ENCODE measurements around the gene CRTC1. TPM values are rescaled to one million over a fixed set of nuclear protein-coding genes. Genes with fewer than 3 reads are reported as not detected.

Gene CRTC1
- total RNA-seq, 4 donors from 2014 or later, result 2.4 to 17.5 (median 6.7) TPM

DNA sequence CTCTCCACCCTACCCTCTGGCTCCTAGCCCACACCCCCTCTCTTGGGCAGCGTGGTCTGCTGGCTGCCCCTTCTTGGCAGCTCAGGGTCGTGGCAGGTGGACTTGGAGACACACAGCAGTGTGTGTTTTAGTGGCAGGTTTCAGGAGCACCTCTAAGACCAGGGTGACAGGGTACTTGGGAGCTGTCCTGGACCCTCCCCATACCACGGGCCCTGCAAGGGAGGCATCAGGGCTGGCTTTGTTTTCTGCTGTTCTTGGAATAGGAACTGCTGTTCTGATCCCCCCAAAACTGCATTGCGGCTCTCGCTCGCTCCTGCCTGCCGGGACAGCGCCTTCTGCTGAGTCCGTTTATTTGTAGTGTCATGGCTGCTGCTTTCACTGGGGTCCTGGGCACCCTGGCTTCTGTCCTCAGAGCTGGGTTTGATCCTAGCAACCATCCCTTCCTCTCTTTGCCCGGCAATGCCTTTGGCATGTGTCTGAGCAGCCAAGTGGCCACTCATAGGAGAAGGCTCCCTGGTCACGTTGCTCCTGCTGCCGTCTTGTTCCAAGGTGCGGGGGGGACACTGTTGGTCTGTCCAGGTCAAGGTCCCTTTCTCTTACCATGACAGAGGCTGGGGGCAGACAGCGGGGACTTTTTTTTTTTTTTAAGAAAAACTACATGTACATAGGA, 95.5 kb downstream of the CRTC1 start:
- no peak for TF ChIP-seq POLR2A (IDR thresholded peaks at IDR 0.05)
- intact Hi-C loops (cut with DNase I; ENCODE audit: low total_unique reads), result no loop called here
- no peaks in the 10 kb centered on the region for H3K27me3 ChIP-seq

DNA sequence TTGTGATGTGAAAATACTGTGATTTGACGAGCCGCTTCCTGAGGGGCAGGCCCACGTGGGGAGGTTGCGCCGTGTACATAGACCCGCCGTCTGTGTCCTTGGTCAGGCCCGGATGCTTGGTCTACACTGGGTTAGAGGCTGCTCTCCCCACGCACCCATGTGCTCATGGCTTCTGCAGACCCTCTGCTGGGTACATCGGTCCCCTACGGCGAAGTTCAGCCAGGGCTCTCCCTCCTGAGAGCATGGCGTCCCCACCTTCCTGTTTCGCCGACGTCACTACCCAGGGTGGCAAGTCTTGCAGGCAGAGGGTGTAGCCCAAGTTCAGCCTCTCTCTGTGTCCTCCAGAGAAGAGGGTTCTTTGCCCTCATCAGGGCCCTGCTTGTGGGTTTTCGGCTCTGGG, 96.6 kb downstream of the CRTC1 start:
- H3K27me3 ChIP-seq, result no peaks in the 10 kb centered on the region
- TF ChIP-seq, protein P1, sequence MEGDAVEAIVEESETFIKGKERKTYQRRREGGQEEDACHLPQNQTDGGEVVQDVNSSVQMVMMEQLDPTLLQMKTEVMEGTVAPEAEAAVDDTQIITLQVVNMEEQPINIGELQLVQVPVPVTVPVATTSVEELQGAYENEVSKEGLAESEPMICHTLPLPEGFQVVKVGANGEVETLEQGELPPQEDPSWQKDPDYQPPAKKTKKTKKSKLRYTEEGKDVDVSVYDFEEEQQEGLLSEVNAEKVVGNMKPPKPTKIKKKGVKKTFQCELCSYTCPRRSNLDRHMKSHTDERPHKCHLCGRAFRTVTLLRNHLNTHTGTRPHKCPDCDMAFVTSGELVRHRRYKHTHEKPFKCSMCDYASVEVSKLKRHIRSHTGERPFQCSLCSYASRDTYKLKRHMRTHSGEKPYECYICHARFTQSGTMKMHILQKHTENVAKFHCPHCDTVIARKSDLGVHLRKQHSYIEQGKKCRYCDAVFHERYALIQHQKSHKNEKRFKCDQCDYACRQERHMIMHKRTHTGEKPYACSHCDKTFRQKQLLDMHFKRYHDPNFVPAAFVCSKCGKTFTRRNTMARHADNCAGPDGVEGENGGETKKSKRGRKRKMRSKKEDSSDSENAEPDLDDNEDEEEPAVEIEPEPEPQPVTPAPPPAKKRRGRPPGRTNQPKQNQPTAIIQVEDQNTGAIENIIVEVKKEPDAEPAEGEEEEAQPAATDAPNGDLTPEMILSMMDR (IDR thresholded peaks at IDR 0.05), result no peak
- no peak for TF ChIP-seq POLR2A (IDR thresholded peaks at IDR 0.05)

More for the DNA sequence above, 95.5 kb downstream of the CRTC1 start:
- no peaks in the 10 kb centered on the region for H3K9me3 ChIP-seq
- no peak overlapping the region for H3K4me3 ChIP-seq
- no peaks in the 10 kb centered on the region for H3K36me3 ChIP-seq
- no peak for DNase-seq
- no peaks in the 10 kb centered on the region for H3K4me1 ChIP-seq
- no peak overlapping the region for H3K27ac ChIP-seq

DNA sequence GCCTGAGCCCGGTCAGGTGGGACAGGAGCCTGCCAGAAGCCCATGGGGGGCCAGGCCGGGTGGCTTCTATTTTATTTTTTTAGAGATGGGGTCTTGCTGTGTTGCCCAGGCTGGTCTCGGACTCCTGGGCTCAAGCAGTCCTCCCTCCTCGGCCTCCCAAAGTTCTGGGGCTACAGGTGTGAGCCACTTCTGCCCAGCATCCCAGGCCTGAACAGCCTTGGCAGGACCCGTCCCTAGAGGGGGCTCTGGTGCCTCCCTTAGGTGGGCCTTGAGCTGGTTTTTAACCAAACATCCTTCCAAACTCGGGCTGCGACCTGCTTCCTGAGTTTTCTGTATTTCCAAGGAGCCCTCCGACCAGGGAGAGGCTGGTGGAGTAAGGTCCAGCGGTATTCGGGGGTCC, 97.2 kb downstream of the CRTC1 start:
- TF ChIP-seq, protein P1 (IDR thresholded peaks at IDR 0.05), result no peak
- TF ChIP-seq POLR2A (IDR thresholded peaks at IDR 0.05), result no peak
- Histone ChIP-seq H3K27me3 (no peaks in the 10 kb centered on the region), H3K4me1 (peaks cover 0 to 2% of the 10 kb centered on the region in 2 donors), H3K27ac (no peak overlapping the region), H3K9me3 (no peaks in the 10 kb centered on the region), H3K36me3 (no peaks in the 10 kb centered on the region), H3K4me3 (no peak overlapping the region)
- no peak for DNase-seq
- intact Hi-C loops (cut with DNase I; ENCODE audit: low total_unique reads), result no loop called here

More for the DNA sequence above, 96.6 kb downstream of the CRTC1 start:
- Histone ChIP-seq H3K4me3 (no peak overlapping the region), H3K4me1 (no peaks in the 10 kb centered on the region), H3K27ac (no peak overlapping the region), H3K36me3 (no peaks in the 10 kb centered on the region), H3K9me3 (no peaks in the 10 kb centered on the region)
- DNase-seq, result no peak
- intact Hi-C loops (cut with DNase I; ENCODE audit: low total_unique reads), result no loop called here

DNA sequence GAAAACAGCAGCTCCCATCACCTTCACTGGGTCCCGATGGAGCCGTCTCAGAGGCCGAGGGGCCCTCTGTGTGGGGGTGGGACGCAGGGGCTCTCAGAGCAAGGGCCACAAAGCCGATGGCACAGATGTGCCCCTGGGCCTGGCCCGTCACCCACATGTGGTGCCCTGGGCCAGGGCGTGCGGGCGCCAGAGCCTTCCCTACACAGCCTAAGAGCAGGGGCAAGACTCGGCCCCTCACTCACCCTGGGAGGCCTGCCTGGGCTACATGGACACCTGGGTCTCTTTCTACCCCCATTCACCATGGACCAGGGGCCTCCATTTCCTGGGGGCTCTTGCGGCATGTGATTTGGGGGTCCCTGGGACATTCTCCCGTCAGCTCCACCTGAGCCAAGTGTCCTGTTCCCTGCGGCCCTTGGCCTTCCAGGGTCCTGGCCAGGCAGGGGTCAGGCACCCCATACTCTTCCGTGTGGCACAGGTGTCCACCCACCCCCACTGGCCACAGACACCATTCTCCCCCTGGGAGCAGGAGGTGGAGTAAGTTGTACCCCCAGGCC, 97.6 kb downstream of the CRTC1 start:
- intact Hi-C loops (cut with DNase I; ENCODE audit: low total_unique reads), result no loop called here
- Histone ChIP-seq H3K27ac (no peak overlapping the region), H3K9me3 (no peaks in the 10 kb centered on the region), H3K27me3 (peaks cover 0 to 2% of the 10 kb centered on the region in 2 donors), H3K36me3 (no peaks in the 10 kb centered on the region), H3K4me1 (peaks cover 0 to 5% of the 10 kb centered on the region in 2 donors), H3K4me3 (no peak overlapping the region)
- TF ChIP-seq POLR2A (IDR thresholded peaks at IDR 0.05), result no peak
- TF ChIP-seq, protein P1 (IDR thresholded peaks at IDR 0.05), result no peak
- no peak for DNase-seq

DNA sequence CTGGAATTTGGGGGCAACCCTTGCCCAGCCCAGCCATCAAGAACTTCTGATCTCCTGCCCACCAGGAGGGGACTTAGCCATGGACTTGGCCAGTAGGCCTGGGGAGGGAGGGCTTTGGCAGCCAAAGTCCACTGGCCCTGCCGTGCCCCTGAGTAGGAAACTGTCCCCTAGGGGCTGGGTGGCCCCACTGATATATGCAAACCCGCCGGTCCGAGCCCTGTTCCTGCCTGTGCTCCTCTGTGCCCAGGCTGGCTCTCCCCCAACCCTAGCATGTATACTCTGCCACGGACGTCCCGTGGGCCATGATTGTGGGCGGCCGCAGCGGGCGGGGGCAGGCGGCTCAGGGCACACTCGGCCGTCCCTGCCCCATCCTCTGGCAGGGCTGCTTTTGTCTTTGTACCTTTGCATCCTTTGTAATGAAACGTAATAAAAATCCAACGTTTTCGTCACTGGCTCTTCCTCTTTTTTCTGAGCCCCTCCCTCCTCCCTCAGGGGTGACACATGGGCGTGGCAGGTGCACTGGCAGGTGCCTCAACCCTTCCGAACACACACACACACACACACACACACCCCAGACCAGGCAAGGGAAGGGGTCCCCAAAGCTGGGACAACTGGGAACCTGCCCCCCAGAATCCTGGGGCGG, 98.5 kb downstream of the CRTC1 start:
- no peaks in the 10 kb centered on the region for H3K36me3 ChIP-seq
- peaks cover 1 to 6% of the 10 kb centered on the region in 2 donors for H3K27me3 ChIP-seq
- no peak for TF ChIP-seq POLR2A (IDR thresholded peaks at IDR 0.05)
- TF ChIP-seq, protein P1 (IDR thresholded peaks at IDR 0.05), result no peak
- no peaks in the 10 kb centered on the region for H3K9me3 ChIP-seq
- intact Hi-C loops (cut with DNase I; ENCODE audit: low total_unique reads), result no loop called here
- no peak overlapping the region for H3K27ac ChIP-seq
- H3K4me1 ChIP-seq, result peaks cover 0 to 5% of the 10 kb centered on the region in 2 donors
- no peak for DNase-seq
- H3K4me3 ChIP-seq, result no peak overlapping the region

Data from uterus (tissue), 4 donors.